Measurements from ENCODE around the gene PLA2R1.

The PLA2R1 gene

DNA sequence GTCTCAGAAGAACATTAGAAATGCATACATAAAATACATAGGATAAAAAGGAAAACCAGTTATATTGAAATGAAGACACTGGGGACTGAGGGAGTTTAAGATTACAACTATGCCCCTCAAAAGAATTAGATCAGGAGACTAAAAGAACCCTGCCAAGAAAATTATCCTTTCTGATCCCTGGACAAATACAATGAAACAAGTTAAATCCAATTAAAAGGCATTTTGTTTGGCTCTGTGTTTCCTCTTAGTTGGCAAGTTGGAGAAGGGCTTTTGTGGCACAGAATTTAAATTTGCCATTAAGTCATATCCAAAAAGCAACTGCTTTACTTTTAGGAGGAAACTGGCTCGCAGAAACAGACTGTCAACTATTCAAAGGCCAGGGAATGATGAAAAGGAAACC, 165.3 kb downstream of the PLA2R1 start:
- TF ChIP-seq, protein P1, sequence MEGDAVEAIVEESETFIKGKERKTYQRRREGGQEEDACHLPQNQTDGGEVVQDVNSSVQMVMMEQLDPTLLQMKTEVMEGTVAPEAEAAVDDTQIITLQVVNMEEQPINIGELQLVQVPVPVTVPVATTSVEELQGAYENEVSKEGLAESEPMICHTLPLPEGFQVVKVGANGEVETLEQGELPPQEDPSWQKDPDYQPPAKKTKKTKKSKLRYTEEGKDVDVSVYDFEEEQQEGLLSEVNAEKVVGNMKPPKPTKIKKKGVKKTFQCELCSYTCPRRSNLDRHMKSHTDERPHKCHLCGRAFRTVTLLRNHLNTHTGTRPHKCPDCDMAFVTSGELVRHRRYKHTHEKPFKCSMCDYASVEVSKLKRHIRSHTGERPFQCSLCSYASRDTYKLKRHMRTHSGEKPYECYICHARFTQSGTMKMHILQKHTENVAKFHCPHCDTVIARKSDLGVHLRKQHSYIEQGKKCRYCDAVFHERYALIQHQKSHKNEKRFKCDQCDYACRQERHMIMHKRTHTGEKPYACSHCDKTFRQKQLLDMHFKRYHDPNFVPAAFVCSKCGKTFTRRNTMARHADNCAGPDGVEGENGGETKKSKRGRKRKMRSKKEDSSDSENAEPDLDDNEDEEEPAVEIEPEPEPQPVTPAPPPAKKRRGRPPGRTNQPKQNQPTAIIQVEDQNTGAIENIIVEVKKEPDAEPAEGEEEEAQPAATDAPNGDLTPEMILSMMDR (IDR thresholded peaks at IDR 0.05; ENCODE audit: low read depth, low read length, poor library complexity, severe bottlenecking) = no peak
- no peak for TF ChIP-seq EZH2phosphoT487 (IDR thresholded peaks at IDR 0.05; ENCODE audit: borderline replicate concordance, low read length)
- H3K9me2 ChIP-seq (replicated peaks; ENCODE audit: control insufficient read depth, low read length) = no peaks in the 10 kb centered on the region
- no peaks in the 10 kb centered on the region for H3K9me3 ChIP-seq (ENCODE audit: control insufficient read depth, insufficient read depth, low read length)
- no peaks in the 10 kb centered on the region for H3K27me3 ChIP-seq (ENCODE audit: control insufficient read depth, low read length)
- peaks cover 35% of the 10 kb centered on the region for H3K4me1 ChIP-seq (ENCODE audit: control insufficient read depth, low read length)
- no peaks in the 10 kb centered on the region for H3K36me3 ChIP-seq (ENCODE audit: control insufficient read depth, low read length)
- no peaks in the 10 kb centered on the region for H3K79me2 ChIP-seq (ENCODE audit: control insufficient read depth, low read length)
- H3F3A ChIP-seq (ENCODE audit: control insufficient read depth, insufficient read depth) = no peaks in the 10 kb centered on the region
- no peak overlapping the region for H3K4me2 ChIP-seq (ENCODE audit: low read length)
- H4K20me1 ChIP-seq (ENCODE audit: control insufficient read depth, insufficient read depth, low read depth, low read length) = no peaks in the 10 kb centered on the region
- H3K27ac ChIP-seq (ENCODE audit: low read depth, low read length) = no peak overlapping the region
- no peak overlapping the region for H3K4me3 ChIP-seq (ENCODE audit: low read length)

DNA sequence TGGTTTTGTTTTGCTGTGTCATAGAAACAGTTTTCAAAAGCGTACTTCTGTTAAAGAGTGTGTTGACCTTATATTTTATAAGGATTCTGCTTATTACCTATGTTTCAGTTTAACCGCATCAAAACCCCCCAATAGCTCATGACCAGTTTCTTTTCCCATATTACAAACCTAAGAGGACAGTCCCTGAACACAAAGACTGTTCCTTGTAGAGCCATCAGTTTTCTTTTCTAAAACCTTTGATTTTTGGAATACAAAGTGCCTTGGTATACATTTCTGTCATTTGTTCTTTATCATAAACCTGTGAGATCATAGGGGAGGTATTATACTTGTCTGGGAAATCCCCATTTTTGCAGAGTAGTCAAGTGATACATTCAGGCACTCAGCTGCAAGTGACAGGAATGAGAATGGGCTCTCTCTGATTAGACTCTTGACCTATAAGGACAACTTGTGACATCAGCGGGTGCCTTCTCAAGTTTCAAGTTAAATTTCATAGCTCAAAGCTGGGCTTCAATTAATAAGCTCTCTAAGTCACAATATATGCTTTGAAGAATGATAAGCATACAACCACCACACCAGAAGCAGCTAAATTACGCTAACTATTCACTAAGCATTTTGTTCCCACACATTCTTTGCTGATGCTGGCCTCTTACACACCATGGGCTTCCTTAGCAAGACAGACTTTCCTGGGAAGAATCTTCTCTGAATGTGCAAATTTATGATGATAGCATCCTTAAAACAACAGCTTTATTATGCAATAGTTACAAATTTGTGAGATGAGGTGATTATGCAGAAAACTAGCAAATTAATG, 167.0 kb downstream of the PLA2R1 start:
- no peaks in the 10 kb centered on the region for H3K9me2 ChIP-seq (replicated peaks; ENCODE audit: control insufficient read depth, low read length)
- no peak for TF ChIP-seq EZH2phosphoT487 (IDR thresholded peaks at IDR 0.05; ENCODE audit: borderline replicate concordance, low read length)
- TF ChIP-seq, protein P1 (IDR thresholded peaks at IDR 0.05; ENCODE audit: low read depth, low read length, poor library complexity, severe bottlenecking) = no peak
- H3K9me3 ChIP-seq (ENCODE audit: control insufficient read depth, insufficient read depth, low read length) = no peaks in the 10 kb centered on the region
- H3F3A ChIP-seq (ENCODE audit: control insufficient read depth, insufficient read depth) = no peaks in the 10 kb centered on the region
- H3K36me3 ChIP-seq (ENCODE audit: control insufficient read depth, low read length) = no peaks in the 10 kb centered on the region
- H3K27ac ChIP-seq (ENCODE audit: low read depth, low read length) = no peak overlapping the region
- H3K4me2 ChIP-seq (ENCODE audit: low read length) = no peak overlapping the region
- no peaks in the 10 kb centered on the region for H3K79me2 ChIP-seq (ENCODE audit: control insufficient read depth, low read length)
- peaks cover 51% of the 10 kb centered on the region for H3K4me1 ChIP-seq (ENCODE audit: control insufficient read depth, low read length)
- no peak overlapping the region for H3K4me3 ChIP-seq (ENCODE audit: low read length)
- no peaks in the 10 kb centered on the region for H4K20me1 ChIP-seq (ENCODE audit: control insufficient read depth, insufficient read depth, low read depth, low read length)
- H3K27me3 ChIP-seq (ENCODE audit: control insufficient read depth, low read length) = no peaks in the 10 kb centered on the region

DNA sequence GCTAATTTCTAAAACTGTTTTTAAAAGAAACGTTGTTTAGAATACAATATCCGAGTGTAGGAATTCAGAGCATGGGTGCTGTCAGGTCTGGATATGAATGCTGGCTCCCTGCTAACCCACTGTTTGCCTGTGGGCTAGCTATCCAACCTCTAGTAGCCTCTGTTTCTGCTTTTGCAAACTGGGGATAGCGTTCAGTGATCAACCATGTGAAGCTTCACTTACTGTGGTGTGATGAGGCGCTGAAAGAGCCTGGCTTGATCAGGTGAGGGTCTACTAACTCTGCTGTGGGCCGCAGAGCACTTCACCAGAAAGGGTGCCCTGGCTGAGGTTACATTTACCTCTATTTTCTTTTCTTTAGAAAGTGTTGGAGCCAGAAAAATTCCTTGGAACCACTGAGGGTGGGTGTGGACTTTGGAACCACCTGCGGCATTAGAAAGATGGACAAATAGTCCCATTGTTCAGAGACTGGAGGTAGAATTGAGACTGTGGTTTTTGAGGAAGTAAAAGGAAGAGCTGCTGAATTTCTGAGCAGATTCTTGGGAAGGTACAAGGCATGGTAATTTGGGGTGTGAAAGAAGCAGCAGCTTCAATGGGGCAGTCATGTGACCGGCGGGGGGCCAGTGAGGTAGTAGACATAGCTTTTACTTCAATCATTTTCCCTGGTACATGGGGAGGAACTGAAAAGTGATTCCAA, 168.1 kb downstream of the PLA2R1 start:
- no peaks in the 10 kb centered on the region for H3K27me3 ChIP-seq (ENCODE audit: control insufficient read depth, low read length)

More for the DNA sequence above, 168.1 kb downstream of the PLA2R1 start:
- no peaks in the 10 kb centered on the region for H3K79me2 ChIP-seq (ENCODE audit: control insufficient read depth, low read length)
- H3K27ac ChIP-seq (ENCODE audit: low read depth, low read length) = no peak overlapping the region
- no peak for TF ChIP-seq EZH2phosphoT487 (IDR thresholded peaks at IDR 0.05; ENCODE audit: borderline replicate concordance, low read length)
- TF ChIP-seq, protein P1 (IDR thresholded peaks at IDR 0.05; ENCODE audit: low read depth, low read length, poor library complexity, severe bottlenecking) = no peak
- H3K9me2 ChIP-seq (replicated peaks; ENCODE audit: control insufficient read depth, low read length) = no peaks in the 10 kb centered on the region
- no peak overlapping the region for H3K4me2 ChIP-seq (ENCODE audit: low read length)
- H3K9me3 ChIP-seq (ENCODE audit: control insufficient read depth, insufficient read depth, low read length) = no peaks in the 10 kb centered on the region
- peaks cover 61% of the 10 kb centered on the region for H3K4me1 ChIP-seq (ENCODE audit: control insufficient read depth, low read length)
- no peaks in the 10 kb centered on the region for H3F3A ChIP-seq (ENCODE audit: control insufficient read depth, insufficient read depth)
- H4K20me1 ChIP-seq (ENCODE audit: control insufficient read depth, insufficient read depth, low read depth, low read length) = no peaks in the 10 kb centered on the region
- no peaks in the 10 kb centered on the region for H3K36me3 ChIP-seq (ENCODE audit: control insufficient read depth, low read length)
- no peak overlapping the region for H3K4me3 ChIP-seq (ENCODE audit: low read length)
